HG02938 (cell line): ENCODE results near the gene HIC2.
"Not testable (repeated sequence)": the region's sequence is repeated elsewhere in the genome, so short reads cannot be mapped to it uniquely, and the experiment has no call there.

Experiments used
- ATAC-seq: cut with Tn5 transposase; IDR thresholded peaks from one replicate; pipeline ENCODE4 v1.9.1; 2021; ENCODE audit warnings: mild to moderate bottlenecking, moderate library complexity; ENCODE audit not compliant: unreplicated experiment

Gene HIC2

DNA sequence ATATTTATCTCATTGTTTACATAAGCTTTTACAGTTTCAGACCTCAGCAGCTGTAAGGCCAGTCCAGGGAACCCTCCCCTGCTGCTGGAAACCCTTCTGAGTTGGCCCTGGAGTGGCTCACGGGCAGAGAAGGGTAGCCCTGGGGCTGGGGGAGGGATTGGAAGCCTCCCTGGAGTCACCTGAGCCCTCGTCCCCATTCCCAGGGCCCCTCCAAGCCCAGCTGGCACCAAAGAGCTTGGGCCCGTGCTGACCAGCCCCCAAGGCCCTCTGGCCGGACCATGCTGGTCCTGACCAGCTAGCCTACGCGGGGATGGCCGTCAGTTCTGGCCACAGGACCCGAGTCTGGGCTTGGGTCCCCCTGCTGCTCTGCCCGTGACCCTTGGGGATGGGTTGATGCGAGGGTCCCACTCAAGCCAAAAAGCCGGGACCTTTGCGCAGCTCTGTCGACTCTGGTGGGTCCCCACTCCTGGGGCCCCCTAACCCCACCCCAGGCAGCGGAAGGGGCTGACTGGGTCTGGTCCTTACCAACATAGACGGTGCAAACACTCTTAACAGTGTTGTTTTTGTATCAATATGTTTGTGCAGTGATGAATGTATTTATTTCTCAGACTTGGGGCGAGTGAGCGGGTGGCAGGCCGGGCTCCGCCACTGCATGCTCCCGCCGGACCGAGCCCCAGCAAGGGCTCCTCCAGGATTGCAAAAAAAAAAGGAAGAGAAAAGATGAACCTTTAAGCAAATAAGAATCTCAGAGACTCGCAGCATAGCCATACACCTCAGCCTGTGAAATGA lies 32.6 kb downstream of the HIC2 start:
- ATAC-seq: no peak

DNA sequence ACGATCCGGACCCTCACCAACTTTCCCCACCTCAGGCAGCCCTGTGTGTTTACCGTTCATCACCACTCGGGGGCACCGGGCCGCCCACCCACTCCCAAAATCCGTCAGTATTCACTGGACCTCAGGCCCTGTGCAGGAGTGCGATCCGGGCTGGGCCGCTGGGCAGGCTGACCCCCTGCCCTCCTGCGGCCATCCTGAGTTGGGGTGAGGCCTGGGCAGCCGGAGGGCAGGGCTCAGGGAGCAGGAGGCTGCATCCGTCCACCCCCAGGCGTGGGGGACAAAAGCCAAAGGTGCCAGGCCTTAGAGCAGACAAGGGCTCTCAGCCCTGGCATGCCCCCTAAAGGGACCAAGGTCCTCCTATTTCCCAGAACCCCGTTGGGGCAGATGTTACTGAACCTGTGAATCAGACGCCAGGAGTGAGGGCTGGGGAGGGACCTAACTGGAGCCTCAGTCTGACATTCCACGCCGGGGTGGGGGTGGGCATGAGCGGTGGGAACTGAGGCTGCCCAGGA lies 33.2 kb downstream of the HIC2 start:
- ATAC-seq: no peak

GRCh38 chr22:21450858-21451353 lies 33.7 kb downstream of the HIC2 start:
- no peak for ATAC-seq

DNA sequence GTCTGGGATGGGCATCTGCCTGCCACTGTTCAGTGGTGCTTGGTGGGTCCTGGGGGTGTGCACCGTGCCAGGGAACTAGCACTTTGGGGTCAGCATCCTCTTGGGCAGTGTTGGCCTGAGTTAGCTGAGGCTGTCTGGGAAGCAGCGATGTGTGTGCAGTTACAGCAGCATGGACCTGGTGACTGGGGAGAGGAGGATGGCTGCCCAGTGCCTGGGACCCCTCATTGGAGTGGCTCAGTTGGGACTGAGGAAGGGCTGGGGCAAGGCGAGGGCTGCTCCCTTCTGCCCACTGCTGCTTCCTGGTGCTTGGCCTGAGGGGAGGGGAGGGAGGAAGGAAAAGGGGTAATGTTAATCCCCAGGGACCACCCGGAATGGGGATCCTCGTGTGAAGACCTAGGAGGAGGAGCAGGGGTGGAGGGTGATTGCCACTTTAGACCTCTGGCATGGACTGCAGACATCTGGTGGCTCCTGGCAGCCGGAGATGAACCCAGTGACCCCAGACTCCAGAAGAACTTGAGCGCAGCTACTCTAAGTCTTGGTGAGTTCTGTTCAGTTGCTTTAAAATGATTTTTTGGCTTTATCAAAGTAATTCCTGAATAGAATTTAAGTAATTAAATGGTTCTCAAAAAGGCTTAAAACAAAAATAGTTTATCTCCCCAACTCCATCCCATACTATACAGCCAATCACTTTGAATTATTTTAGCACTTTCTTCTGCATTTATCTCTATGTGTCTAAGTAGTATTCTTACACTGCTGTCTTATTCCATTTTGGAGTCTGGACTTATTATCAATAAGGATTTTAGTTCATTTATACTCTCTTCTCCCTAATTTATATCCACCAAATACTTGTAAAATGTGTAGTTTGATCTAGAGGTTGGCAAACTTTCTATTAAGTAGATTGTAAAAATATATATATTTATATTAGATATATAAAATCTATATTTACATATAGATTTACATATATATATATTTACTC lies 34.7 kb downstream of the HIC2 start:
- no peak for ATAC-seq

DNA sequence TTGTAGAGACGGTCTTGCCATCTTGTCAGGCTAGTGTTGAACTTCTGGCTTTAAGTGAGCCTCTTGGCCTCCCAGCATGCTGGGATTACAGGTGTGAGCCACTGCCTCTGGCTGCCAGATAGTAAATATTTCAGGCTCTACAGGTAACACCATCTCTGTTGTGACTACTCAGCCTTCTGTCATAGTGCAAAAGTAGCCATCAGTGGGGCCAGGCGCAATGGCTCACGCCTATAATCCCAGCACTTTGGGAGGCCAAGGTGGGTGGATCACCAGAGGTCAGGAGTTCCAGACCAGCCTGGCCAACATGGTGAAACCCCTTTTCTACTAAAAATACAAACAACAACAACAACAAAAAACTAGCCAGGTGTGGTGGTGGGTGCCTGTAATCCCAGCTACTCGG lies 35.5 kb downstream of the HIC2 start:
- not testable (repeated sequence) for ATAC-seq

- ATAC-seq: not testable (repeated sequence)
These were observed 37.8 kb downstream of the HIC2 start for GRCh38 chr22:21454998-21455333.

GRCh38 chr22:21455334-21456089 lies 38.3 kb downstream of the HIC2 start:
- no peak for ATAC-seq

DNA sequence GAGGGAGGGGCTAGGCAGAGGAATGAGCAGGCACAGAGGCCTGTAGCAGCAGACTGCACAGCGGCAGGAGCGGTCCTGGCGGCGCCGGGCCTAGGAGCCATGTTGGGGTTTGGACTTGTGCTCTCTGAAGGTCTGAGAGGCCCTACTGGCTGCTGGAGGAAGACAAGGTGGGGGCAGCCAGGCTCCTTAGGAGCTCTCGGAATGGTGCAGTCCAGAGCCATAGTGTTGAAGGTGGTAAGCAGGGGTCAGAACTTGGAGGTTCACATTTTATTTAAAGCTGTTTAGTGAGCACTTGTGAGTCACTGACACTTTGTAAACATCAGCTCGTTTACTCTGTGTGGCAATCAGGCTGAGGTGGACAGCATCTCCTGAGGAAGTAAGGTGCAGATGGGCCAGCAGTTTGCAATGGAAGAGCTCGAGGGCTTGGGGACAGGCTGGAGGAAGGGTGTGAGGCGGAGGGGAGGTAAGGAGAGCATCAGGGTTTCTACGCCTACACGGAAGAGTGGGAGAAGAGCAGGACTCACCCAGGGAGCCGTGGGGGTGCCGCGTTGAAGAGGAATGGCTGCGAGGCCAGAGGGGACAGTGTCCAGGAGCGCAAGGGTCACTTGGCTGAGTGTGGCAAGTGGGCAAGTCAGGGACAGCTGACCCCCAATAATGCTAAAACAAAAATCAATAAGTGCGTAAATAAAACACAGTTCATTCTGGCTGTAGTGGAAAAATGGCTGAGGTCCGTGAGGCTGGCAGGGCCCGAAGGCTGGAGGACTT lies 40.0 kb downstream of the HIC2 start:
- no peak for ATAC-seq

DNA sequence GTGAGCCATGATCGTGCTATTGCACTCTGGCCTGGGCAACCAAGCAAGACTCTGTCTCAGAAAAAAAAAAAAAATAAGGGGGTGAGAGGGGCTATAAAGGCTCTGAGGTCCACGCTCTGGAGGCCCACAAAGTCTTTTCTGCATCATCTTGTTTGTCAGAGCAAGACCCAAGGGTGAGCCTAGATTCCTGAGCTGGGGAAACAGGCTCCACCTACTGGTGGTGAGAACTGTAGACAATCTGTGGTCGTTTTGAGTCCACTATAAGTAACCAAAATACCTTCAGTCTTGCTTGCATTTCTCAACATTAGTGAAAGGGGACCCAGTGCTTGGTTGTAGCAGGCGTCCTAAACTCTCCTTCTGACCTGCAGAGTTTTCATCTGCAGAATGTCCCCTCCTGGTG lies 45.5 kb downstream of the HIC2 start:
- not testable (repeated sequence) for ATAC-seq

DNA sequence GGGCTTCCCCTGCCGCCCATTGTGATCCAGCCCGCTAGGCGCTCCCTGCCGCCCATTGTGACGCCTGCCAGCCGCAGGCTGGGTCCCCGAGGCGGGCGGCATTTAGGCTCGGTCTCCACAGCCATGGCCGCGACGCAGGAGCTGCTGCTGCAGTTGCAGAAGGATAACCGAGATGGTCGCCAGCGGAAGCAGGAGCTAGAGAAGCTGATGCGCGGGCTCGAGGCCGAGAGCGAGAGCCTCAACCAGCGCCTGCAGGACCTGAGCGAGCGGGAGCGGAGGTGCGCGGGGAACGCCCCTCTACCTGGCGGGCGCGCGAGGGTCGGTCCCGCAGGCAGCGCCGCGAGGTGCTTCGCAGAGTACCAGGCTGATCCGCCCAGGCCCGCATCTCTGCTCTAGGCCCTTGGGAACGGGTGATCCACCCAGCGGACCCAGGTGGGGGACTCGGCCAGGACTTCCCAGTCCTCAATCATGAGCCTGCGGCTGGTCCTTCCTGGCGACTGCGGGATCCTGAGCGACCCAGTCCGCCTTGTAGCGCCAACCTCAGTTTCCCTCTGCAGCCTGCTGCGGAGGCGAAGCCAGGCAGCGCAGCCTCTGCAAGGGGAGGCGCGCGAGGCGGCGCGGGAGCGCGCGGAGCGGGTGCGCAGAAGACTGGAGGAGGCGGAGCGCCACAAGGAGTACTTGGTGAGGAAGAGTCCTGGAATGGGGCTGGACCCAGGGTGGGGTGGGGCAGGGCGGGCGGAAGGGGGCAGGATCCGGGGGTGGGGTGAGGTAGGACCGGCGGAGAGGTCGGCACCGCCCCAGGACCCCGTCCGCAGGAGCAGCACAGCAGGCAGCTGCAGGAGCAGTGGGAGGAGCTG lies 50.4 kb downstream of the HIC2 start, which contains the start of gene TMEM191C:
Gene TMEM191C (plus strand): TSS at position 51 of the 857 bp plus-strand sequence. CDS start 73 bp downstream, at position 124.
- ATAC-seq: not testable (repeated sequence)

GRCh38 chr22:21468194-21469096 lies 51.3 kb downstream of the HIC2 start:
- peak; percentile 67 for ATAC-seq

DNA sequence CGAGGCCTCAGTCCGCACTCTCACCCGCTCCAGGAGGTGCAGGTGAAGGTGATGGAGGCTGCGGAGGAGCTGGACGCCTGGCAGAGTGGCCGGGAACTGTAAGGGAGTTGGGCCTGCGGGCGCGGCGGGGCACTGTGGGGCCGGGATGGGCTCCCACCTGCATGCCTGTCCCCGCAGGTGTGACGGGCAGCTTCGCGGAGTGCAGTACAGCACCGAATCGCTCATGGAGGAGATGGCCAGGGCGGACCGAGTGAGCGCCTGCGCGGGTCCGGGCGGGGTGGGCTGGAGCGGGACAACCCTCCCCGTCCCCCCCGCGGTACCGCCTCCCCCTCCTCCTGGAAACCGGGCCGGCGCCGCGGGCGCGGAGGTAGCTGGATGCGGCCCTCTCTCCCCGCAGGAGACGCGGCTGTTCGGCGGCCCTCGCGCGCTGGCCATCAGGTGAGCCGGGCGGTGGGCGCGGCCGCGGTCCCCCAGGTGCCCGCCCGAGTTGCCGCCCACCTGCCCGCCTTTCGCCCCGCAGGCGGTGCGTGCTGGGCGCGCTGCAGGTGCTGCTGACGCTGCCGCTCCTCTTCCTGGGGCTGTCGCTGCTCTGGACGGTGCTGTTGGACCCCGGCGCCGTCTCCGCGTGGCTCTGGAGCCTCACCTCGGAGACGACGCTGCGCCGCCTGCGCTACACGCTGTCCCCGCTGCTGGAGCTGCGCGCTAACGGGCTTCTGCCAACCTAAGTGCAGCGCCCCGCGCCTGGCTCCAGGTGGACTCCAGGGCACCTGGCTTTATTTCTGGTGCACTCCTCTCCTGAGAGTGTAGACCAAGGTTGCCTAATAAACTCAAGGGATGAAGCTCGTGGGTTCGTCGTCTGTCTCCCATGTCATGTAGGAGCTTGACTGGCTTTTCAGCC lies 52.2 kb downstream of the HIC2 start:
- not testable (repeated sequence) for ATAC-seq

- ATAC-seq: not testable (repeated sequence)
These were observed 55.8 kb downstream of the HIC2 start for GRCh38 chr22:21472984-21473383.

- ATAC-seq: not testable (repeated sequence)
These were observed 56.5 kb downstream of the HIC2 start for GRCh38 chr22:21473664-21474063.

GRCh38 chr22:21484039-21484438 lies 66.9 kb downstream of the HIC2 start:
- ATAC-seq: not testable (repeated sequence)

- ATAC-seq: not testable (repeated sequence)
These were observed 70.6 kb downstream of the HIC2 start for GRCh38 chr22:21487723-21488122.
